T-cell (primary cell): ENCODE results near the gene ZNF654. TPM values are rescaled to one million over a fixed set of nuclear protein-coding genes. Genes with fewer than 3 reads are reported as not detected.

ENCODE experiments used
- ATAC-seq, 4 experiments: fragments of 200-7000 bp in 3 of 4; fragments of 150-1000 bp in 1 of 4; cut with Tn5 transposase; replicated peaks in 1 of 4; 1 replicate in 3 of 4; 2 replicates in 1 of 4; pipeline ENCODE4 v1.10.0; 2021; ENCODE audit warnings: moderate library complexity in 3 of 4, mild to moderate bottlenecking in 2 of 4, moderate number of reproducible peaks in 1 of 4
- CTCF ChIA-PET, 2 donors: fragments of 300-600 bp; sonication (Branson Sonifier 250); formaldehyde crosslinking; loops; one replicate each; lab custom pipeline; 2022; ENCODE audit warnings: antibody characterized with exemption in 2 of 2; lab: Charles Lee
- POLR2A ChIA-PET, 2 donors: fragments of 300-600 bp; sonication (Branson Sonifier 250); formaldehyde crosslinking; loops; one replicate each; lab custom pipeline; 2022; ENCODE audit warnings: antibody characterized with exemption in 2 of 2; lab: Charles Lee
- DNase-seq, 35 experiments: peaks; one replicate each; pipeline versions ENCODE4 v3.0.0 to v3.0.0-alpha.2; 2013 to 2023
- H3K27ac ChIP-seq: one replicate; pipeline ENCODE4 v1.5.1; 2013; ENCODE audit warnings: low read length
- H3K27me3 ChIP-seq, 2 experiments: replicated peaks in 1 of 2; 1 replicate in 1 of 2; 2 replicates in 1 of 2; pipeline versions ENCODE4 v1.6.1 to v1.7.0; 2013; ENCODE audit warnings: low read length in 1 of 2, mixed read lengths in 1 of 2; ENCODE audit not compliant: control insufficient read depth in 2 of 2, insufficient read depth in 2 of 2; ENCODE audit errors: extremely low read depth in 1 of 2
- H3K36me3 ChIP-seq, 2 donors: 1 replicate in 1 of 2; 2 replicates in 1 of 2; pipeline versions ENCODE4 v1.6.1 to v1.7.0; 2013; ENCODE audit warnings: low read length in 1 of 2; ENCODE audit not compliant: control insufficient read depth in 2 of 2, insufficient read depth in 1 of 2; ENCODE audit errors: extremely low read depth in 1 of 2
- H3K4me1 ChIP-seq, 2 experiments: 1 replicate in 1 of 2; 2 replicates in 1 of 2; pipeline versions ENCODE4 v1.6.1 to v1.7.0; 2013; ENCODE audit warnings: low read length in 2 of 2, mixed read lengths in 1 of 2; ENCODE audit not compliant: insufficient read depth in 2 of 2, control insufficient read depth in 1 of 2; ENCODE audit errors: extremely low read depth in 1 of 2
- H3K4me3 ChIP-seq, 2 donors: 1 replicate in 1 of 2; 2 replicates in 1 of 2; pipeline versions ENCODE4 v1.5.1 to v1.7.0; 2013; ENCODE audit warnings: mild to moderate bottlenecking in 2 of 2, low read length in 1 of 2, moderate library complexity in 1 of 2; ENCODE audit not compliant: control insufficient read depth in 1 of 2; ENCODE audit errors: extremely low read depth in 1 of 2
- H3K9me3 ChIP-seq: 2 replicates; pipeline ENCODE4 v1.7.0; 2013
- H3K27ac Mint-ChIP-seq, 2 donors: one replicate each; pipeline ENCODE4 v1.8.0; 2020 to 2021; ENCODE audit warnings: mild to moderate bottlenecking in 2 of 2, mixed read lengths in 2 of 2
- H3K27me3 Mint-ChIP-seq, 2 donors: one replicate each; pipeline ENCODE4 v1.8.0; 2021 to 2022; ENCODE audit warnings: mixed read lengths in 2 of 2
- H3K36me3 Mint-ChIP-seq: one replicate; pipeline ENCODE4 v1.8.0; 2021; ENCODE audit warnings: mixed read lengths
- H3K4me1 Mint-ChIP-seq, 3 donors: one replicate each; pipeline ENCODE4 v1.8.0; 2020 to 2022; ENCODE audit warnings: mixed read lengths in 3 of 3, mild to moderate bottlenecking in 1 of 3
- H3K4me3 Mint-ChIP-seq, 3 donors: one replicate each; pipeline ENCODE4 v1.8.0; 2020 to 2022; ENCODE audit warnings: mild to moderate bottlenecking in 3 of 3, mixed read lengths in 3 of 3, moderate library complexity in 3 of 3
- H3K9me3 Mint-ChIP-seq, 3 donors: one replicate each; pipeline ENCODE4 v1.8.0; 2020 to 2022; ENCODE audit warnings: mixed read lengths in 3 of 3
- WGBS: methylation state at CpG from one replicate; pipeline ENCODE4 v1.1.5; 2013; ENCODE audit warnings: missing lambda C conversion rate; ENCODE audit not compliant: insufficient coverage; 5-methylcytosine and 5-hydroxymethylcytosine counted together
- total RNA-seq, 35 experiments: library from RNA in 6 of 35; stranded (reverse) in 6 of 35; fragments of 120-200 nt in 1 of 35; gene quantifications; one replicate each; pipeline versions ENCODE4 v1.2.1 to v1.2.4 and lab custom pipeline; 2013 to 2026

ZNF654 gene
- total RNA-seq, 5 donors from 2014 or later (not counting 1 experiment from before 2014, with no cell fraction given) = 14.1 to 21.5 (median 17.1) TPM

DNA sequence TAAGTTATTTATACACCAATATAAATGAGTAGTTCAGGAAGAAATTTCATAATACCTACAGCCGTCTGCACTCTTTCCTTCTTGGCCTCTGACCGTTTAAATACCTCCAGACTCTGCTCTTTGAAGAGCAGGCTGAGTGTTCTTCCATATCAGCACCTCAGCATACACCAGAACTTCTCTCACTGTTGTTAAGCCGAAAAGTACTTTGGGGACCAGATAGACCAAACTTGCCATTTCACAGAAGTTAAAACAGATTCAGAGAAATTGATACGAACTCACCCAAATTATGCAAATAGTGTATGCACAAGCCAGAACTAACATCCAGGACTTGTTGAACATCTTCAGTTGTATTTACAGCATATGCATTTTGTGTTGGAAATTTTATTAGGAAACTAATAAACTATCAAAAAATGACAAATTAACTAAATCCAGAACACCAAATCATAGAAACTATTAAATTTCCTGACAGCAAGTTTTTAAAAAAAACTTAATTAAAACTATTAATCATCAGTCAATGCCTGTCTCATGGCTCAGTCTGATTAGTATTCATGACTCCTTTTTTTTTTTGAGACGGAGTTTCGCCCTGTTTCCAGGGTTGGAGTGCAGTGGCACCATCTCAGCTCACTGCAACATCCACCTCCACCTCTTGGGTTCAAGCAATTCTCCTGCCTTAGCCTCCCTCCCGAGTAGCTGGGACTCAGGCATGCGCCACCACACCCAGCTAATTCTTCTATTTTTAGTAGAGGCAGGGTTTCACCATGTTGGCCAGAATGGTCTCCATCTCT is 24.4 kb upstream of the ZNF654 start:
- H3K27me3 ChIP-seq = no peaks in the 10 kb centered on the region
- DNase-seq (no peak), ATAC-seq (no peak)
- ChIA-PET CTCF (interaction anchor here in 1 of 2 donors (0.9 kb wide), 2 partner anchors 27 to 48 kb away, joined by 3 to 4 read pairs; no protein-coding TSS in a partner anchor), POLR2A (interaction anchor here (1.0 kb wide), 2 partner anchors 24 to 136 kb away, joined by 3 to 5 read pairs; partner anchors contain the start of genes CGGBP1 (in 1 of the 2) and ZNF654 (in 1 of the 2))
- H3K4me1 ChIP-seq = peaks cover 0 to 9% of the 10 kb centered on the region in 2 experiments
- H3K27ac ChIP-seq = no peak overlapping the region
- Mint-ChIP-seq H3K36me3 (no peaks in the 10 kb centered on the region), H3K27ac (peak overlapping the region in 1 of 2 donors; percentile 59), H3K4me1 (peaks cover 35 to 48% (median 37%) of the 10 kb centered on the region in 3 donors), H3K9me3 (peaks cover 0 to 4% (median 0%) of the 10 kb centered on the region in 3 donors), H3K27me3 (no peaks in the 10 kb centered on the region), H3K4me3 (peak overlapping the region in 1 of 3 donors; percentile 81)
- H3K9me3 ChIP-seq = no peaks in the 10 kb centered on the region
- H3K36me3 ChIP-seq = no peaks in the 10 kb centered on the region
- H3K4me3 ChIP-seq = no peak overlapping the region
- WGBS = 91% methylated on average over 5 of the region's 8 CpGs

GRCh38 chr3:88036221-88036620 is 22.8 kb upstream of the ZNF654 start:
- Histone ChIP-seq H3K9me3 (no peaks in the 10 kb centered on the region), H3K27ac (no peak overlapping the region), H3K36me3 (no peaks in the 10 kb centered on the region), H3K4me1 (peaks cover 0 to 6% of the 10 kb centered on the region in 2 experiments), H3K4me3 (no peak overlapping the region), H3K27me3 (peaks cover 0 to 4% of the 10 kb centered on the region in 2 experiments)
- Mint-ChIP-seq H3K27ac (no peak overlapping the region), H3K4me1 (peaks cover 28 to 40% (median 29%) of the 10 kb centered on the region in 3 donors), H3K36me3 (no peaks in the 10 kb centered on the region), H3K9me3 (peaks cover 0 to 4% (median 0%) of the 10 kb centered on the region in 3 donors), H3K27me3 (no peaks in the 10 kb centered on the region), H3K4me3 (no peak overlapping the region)
- ATAC-seq (no peak), DNase-seq (no peak)
- ChIA-PET POLR2A (interaction anchor here in 1 of 2 donors (0.6 kb wide), 1 partner anchor 111 kb away, joined by 7 read pairs; no protein-coding TSS in a partner anchor), CTCF (no interaction called here)
- 33% methylated on average over 2 of the region's 5 CpGs for WGBS

GRCh38 chr3:88038566-88038965 is 20.5 kb upstream of the ZNF654 start:
- Mint-ChIP-seq H3K4me1 (peaks cover 11 to 16% (median 11%) of the 10 kb centered on the region in 3 donors), H3K4me3 (no peak overlapping the region), H3K9me3 (peaks cover 0 to 4% (median 0%) of the 10 kb centered on the region in 3 donors), H3K27me3 (no peaks in the 10 kb centered on the region), H3K36me3 (no peaks in the 10 kb centered on the region), H3K27ac (no peak overlapping the region)
- peaks cover 0 to 4% of the 10 kb centered on the region in 2 experiments for H3K27me3 ChIP-seq
- no peaks in the 10 kb centered on the region for H3K36me3 ChIP-seq
- WGBS = no CpG with 5 or more reads among the region's 2 CpGs
- no peaks in the 10 kb centered on the region for H3K9me3 ChIP-seq
- ChIA-PET POLR2A (no interaction called here), CTCF (no interaction called here)
- H3K4me3 ChIP-seq = no peak overlapping the region
- DNase-seq (no peak), ATAC-seq (no peak)
- no peak overlapping the region for H3K27ac ChIP-seq
- H3K4me1 ChIP-seq = no peaks in the 10 kb centered on the region

DNA sequence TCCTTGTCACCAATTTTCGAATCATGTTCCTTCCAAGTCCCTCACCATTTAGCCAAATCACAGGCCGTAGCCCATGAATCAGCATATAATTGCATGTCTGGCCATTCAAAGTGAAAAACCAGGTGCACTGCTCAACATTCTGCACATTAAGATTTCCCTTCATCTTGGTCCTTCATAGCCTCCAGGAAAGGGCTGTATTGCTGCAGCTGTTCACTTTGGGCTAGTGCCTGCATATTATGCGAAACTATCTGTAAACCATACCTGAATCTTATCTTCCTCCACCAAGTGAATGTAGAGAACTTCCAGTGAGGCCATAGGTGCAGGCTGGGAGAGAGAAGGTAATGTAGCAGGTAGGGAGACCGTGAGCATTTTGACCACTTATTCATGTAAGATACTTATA is 18.5 kb upstream of the ZNF654 start:
- DNase-seq = no peak
- CTCF ChIA-PET = interaction anchor here in 1 of 2 donors (0.6 kb wide), 1 partner anchor 13 kb away, joined by 3 read pairs; no protein-coding TSS in a partner anchor

GRCh38 chr3:88041005-88041404 is 18.1 kb upstream of the ZNF654 start:
- H3K4me1 Mint-ChIP-seq = peaks cover 0 to 4% (median 2%) of the 10 kb centered on the region in 3 donors
- POLR2A ChIA-PET = no interaction called here
- no peaks in the 10 kb centered on the region for H3K36me3 Mint-ChIP-seq
- peaks cover 0 to 4% (median 0%) of the 10 kb centered on the region in 3 donors for H3K9me3 Mint-ChIP-seq
- ATAC-seq = no peak
- Histone ChIP-seq H3K36me3 (no peaks in the 10 kb centered on the region), H3K9me3 (no peaks in the 10 kb centered on the region), H3K4me3 (no peak overlapping the region), H3K4me1 (no peaks in the 10 kb centered on the region), H3K27ac (no peak overlapping the region), H3K27me3 (peaks cover 0 to 4% of the 10 kb centered on the region in 2 experiments)
- no peak for DNase-seq
- no peaks in the 10 kb centered on the region for H3K27me3 Mint-ChIP-seq
- H3K27ac Mint-ChIP-seq = no peak overlapping the region
- H3K4me3 Mint-ChIP-seq = no peak overlapping the region
- WGBS = 100% methylated on average over 1 of the region's 3 CpGs
- CTCF ChIA-PET = interaction anchor here (0.6 to 1.5 kb wide), 2 partner anchors 8 to 12 kb away, joined by 3 read pairs; no protein-coding TSS in a partner anchor

More for the DNA sequence above, 18.5 kb upstream of the ZNF654 start:
- peaks cover 0 to 4% of the 10 kb centered on the region in 2 experiments for H3K27me3 ChIP-seq
- peaks cover 0 to 4% (median 0%) of the 10 kb centered on the region in 3 donors for H3K9me3 Mint-ChIP-seq
- no peak for ATAC-seq
- no peak overlapping the region for H3K27ac Mint-ChIP-seq
- no peak overlapping the region for H3K27ac ChIP-seq
- H3K36me3 ChIP-seq = no peaks in the 10 kb centered on the region
- peaks cover 0 to 4% (median 2%) of the 10 kb centered on the region in 3 donors for H3K4me1 Mint-ChIP-seq
- no peaks in the 10 kb centered on the region for H3K4me1 ChIP-seq
- 93% methylated on average over 2 of the region's 4 CpGs for WGBS
- H3K9me3 ChIP-seq = no peaks in the 10 kb centered on the region
- POLR2A ChIA-PET = no interaction called here
- no peak overlapping the region for H3K4me3 ChIP-seq
- H3K36me3 Mint-ChIP-seq = no peaks in the 10 kb centered on the region
- no peak overlapping the region for H3K4me3 Mint-ChIP-seq
- no peaks in the 10 kb centered on the region for H3K27me3 Mint-ChIP-seq

DNA sequence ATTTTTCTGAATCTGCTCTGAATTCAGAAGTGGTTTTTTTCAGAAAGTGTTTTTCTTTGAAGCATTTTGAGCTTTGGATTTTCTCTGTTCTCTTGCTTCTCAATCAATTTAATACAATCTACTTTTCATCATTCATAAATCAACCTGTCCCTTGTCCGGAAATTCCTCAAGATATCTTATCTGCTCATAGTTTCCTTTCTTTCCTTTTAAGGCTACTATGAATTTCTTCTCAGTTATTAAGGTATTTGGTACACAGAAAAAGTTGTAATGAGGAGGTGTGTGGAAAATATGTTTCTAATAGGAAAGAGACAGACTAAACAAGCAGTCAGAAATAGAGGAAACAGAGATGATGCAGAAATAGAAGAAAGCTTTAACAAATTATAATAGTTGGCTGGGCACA is 14.6 kb upstream of the ZNF654 start:
- no peaks in the 10 kb centered on the region for H3K9me3 ChIP-seq
- ATAC-seq (no peak), DNase-seq (no peak)
- no peak overlapping the region for H3K27ac ChIP-seq
- no CpG with 5 or more reads among the region's 1 CpG for WGBS
- Mint-ChIP-seq H3K27me3 (no peaks in the 10 kb centered on the region), H3K4me3 (no peak overlapping the region), H3K36me3 (no peaks in the 10 kb centered on the region), H3K4me1 (peaks cover 5 to 12% (median 11%) of the 10 kb centered on the region in 3 donors), H3K9me3 (no peaks in the 10 kb centered on the region), H3K27ac (no peak overlapping the region)
- CTCF ChIA-PET = no interaction called here
- POLR2A ChIA-PET = no interaction called here
- H3K4me3 ChIP-seq = no peak overlapping the region
- peaks cover 0 to 4% of the 10 kb centered on the region in 2 experiments for H3K27me3 ChIP-seq
- no peaks in the 10 kb centered on the region for H3K4me1 ChIP-seq
- no peaks in the 10 kb centered on the region for H3K36me3 ChIP-seq
